DMS 273 (cell line): ENCODE results near the gene ZBTB9.

ENCODE experiments used
- DNase-seq: peaks from one replicate; lab custom pipeline; 2025; ENCODE audit not compliant: unreplicated experiment; lab: John Stamatoyannopoulos, UW

The ZBTB9 gene, protein sequence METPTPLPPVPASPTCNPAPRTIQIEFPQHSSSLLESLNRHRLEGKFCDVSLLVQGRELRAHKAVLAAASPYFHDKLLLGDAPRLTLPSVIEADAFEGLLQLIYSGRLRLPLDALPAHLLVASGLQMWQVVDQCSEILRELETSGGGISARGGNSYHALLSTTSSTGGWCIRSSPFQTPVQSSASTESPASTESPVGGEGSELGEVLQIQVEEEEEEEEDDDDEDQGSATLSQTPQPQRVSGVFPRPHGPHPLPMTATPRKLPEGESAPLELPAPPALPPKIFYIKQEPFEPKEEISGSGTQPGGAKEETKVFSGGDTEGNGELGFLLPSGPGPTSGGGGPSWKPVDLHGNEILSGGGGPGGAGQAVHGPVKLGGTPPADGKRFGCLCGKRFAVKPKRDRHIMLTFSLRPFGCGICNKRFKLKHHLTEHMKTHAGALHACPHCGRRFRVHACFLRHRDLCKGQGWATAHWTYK

GRCh38 chr6:33454009-33454946 lies at the start of gene ZBTB9:
Gene ZBTB9, plus strand, starts transcription at chr6:33454576. Its CDS starts 525 bp downstream, at chr6:33455101.
- peak; percentile 99 for DNase-seq

DNA sequence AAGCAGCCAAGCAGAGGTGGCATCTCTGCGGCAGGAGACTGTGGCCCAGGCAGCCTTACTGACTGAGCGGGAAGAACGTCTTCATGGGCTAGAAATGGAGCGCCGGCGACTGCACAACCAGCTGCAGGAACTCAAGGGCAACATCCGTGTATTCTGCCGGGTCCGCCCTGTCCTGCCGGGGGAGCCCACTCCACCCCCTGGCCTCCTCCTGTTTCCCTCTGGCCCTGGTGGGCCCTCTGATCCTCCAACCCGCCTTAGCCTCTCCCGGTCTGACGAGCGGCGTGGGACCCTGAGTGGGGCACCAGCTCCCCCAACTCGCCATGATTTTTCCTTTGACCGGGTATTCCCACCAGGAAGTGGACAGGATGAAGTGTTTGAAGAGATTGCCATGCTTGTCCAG lies 49.5 kb upstream of the ZBTB9 start:
- DNase-seq: no peak

DNA sequence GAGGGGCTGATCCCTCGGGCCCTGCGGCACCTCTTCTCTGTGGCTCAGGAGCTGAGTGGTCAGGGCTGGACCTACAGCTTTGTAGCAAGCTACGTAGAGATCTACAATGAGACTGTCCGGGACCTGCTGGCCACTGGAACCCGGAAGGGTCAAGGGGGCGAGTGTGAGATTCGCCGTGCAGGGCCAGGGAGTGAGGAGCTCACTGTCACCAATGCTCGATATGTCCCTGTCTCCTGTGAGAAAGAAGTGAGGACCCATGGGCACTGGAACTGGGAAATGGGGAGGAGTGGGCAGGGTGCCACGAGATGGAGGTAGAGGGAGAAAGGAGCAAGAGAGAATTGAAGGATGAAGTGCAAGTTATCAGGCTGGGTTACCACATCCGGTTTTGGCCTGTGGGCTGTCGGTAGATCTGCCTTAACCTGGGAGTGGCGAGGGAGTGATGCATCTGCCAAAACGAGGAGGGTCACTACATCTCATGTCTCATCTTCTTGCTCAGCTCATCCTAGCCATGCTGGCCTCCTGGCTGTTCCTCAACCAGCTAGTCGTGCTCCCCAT lies 48.9 kb upstream of the ZBTB9 start:
- DNase-seq: no peak

- DNase-seq: no peak
These were observed 48.2 kb upstream of the ZBTB9 start for GRCh38 chr6:33406126-33406525.

DNA sequence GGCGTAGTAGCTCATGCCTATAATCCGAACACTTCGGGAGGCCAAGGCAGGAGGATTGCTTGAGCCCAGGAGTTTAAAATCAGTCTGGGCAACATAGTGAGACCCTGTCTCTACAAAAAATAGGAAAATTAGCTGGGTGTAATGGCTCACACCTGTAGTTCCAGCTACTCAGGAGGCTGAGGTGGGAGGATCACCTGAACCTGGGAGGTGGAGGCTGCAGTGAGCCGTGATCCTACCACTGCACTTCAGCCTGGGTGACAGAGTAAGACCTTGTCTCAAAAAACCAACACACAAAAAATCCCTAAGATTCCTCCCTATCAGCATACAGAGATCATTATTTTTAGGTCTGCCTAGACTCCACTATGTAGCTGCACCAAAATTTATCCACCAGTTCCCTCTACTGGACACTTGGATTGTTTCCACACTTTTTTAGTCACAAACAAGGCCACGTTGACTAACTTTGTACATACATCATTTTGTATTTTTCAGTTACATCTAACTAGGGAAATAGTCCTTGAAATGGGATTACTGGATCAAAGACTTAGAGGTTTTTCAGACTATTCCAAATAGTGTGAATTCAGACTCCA lies 47.2 kb upstream of the ZBTB9 start:
- peak; percentile 53 for DNase-seq

DNA sequence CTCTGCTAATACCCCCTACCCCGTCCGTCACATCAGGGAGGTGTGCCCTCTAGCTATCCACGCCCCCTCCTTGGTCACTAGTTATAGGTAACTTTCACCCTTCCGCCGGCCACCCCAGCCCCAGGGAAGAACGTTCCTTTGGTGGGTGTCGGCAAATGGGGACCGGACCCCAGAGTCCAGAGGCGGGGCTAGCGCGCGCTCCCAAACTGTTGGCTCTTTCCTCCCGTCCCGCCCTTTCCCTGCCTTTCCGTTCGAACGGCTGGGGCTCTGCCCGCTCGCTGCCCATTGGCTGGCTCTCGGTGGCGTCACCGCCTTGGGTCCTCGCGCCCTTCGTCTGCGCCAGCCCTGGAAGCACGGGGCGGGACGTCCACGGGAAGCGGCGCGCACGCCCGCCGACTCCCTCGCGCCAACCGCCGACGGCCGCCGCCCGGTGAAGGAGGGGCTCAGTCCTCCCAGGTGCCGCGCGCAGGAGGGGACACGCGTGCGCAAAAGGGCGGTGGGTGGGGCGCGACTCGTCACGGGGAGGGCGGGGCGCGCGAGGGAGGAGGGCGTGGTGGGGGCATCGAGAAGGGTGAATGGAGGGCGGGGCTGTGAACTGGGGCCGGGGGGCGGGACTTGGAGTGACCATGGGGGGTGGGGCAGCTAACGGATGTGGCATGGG lies 44.2 kb upstream of the ZBTB9 start:
- peak; percentile 99 for DNase-seq

- DNase-seq: peak; percentile 90
These were observed 43.4 kb upstream of the ZBTB9 start, which contains the start of gene PHF1 for GRCh38 chr6:33410711-33411631. Gene PHF1, plus strand, starts transcription at chr6:33411014. Its CDS starts 1,250 bp downstream, at chr6:33412264.

GRCh38 chr6:33411632-33412005 lies 42.8 kb upstream of the ZBTB9 start:
- DNase-seq: peak; percentile 42

DNA sequence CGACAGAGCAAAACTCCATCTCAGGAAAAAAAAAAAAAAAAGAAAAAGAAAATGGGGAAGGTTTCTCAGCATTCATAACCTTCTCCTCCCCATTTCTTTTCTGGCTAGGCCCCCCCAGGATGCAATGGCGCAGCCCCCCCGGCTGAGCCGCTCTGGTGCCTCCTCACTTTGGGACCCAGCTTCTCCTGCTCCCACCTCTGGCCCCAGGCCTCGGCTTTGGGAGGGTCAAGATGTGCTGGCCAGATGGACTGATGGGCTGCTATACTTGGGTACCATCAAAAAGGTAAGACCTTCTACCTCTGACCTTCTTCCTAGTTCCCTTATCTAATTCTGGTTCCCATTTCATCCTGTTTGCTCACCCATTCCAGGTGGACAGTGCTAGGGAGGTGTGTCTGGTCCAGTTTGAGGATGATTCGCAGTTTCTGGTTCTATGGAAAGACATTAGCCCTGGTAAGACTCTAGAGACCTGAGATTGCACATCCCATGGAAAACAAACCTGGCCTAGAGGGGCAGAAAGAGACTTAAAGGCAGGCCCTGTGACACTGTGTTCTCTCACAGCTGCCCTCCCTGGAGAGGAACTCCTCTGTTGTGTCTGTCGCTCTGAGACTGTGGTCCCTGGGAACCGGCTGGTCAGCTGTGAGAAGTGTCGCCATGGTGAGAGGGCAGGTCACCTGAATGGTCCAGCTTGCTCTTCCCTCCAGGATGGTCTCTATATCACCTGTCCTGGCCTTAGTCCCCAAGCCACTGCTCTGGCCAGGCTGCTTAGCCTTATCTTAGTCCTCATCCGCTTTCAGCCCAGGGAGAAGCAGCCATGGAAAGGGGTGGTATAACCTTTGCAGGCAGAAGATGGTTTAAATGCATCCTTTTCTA lies 42.0 kb upstream of the ZBTB9 start:
- DNase-seq: no peak

GRCh38 chr6:33413241-33414120 lies 40.9 kb upstream of the ZBTB9 start:
- no peak for DNase-seq

DNA sequence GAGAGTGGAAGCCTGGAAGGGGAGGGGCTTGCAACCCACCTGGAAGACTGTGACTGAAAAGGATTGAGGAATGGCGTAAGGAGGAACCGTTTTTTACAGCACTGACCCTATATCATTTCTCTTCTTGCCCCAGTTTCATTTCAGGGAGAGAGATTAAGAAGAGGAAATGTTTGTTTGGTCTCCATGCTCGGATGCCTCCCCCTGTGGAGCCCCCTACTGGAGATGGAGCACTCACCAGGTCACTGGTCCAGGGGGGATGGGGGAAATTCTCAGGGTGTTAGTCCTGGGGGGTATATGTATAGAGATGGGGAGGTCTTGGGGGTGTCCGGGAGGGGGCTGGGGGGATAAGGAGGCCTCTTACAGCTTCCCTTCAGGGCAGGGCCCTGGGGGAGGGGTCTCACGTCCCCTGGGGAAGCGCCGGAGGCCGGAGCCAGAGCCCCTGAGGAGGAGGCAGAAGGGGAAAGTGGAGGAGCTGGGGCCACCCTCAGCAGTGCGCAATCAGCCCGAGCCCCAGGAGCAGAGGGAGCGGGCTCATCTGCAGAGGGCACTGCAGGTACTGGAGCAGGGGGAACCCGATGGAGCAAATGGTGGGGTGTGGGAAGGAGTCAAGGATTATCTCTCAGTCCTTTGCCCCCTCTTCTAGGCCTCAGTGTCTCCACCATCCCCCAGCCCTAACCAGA lies 39.6 kb upstream of the ZBTB9 start:
- DNase-seq: peak; percentile 60

GRCh38 chr6:33415831-33416230 lies 38.5 kb upstream of the ZBTB9 start:
- no peak for DNase-seq

- no peak for DNase-seq
These were observed 37.8 kb upstream of the ZBTB9 start for GRCh38 chr6:33416386-33417127.

DNA sequence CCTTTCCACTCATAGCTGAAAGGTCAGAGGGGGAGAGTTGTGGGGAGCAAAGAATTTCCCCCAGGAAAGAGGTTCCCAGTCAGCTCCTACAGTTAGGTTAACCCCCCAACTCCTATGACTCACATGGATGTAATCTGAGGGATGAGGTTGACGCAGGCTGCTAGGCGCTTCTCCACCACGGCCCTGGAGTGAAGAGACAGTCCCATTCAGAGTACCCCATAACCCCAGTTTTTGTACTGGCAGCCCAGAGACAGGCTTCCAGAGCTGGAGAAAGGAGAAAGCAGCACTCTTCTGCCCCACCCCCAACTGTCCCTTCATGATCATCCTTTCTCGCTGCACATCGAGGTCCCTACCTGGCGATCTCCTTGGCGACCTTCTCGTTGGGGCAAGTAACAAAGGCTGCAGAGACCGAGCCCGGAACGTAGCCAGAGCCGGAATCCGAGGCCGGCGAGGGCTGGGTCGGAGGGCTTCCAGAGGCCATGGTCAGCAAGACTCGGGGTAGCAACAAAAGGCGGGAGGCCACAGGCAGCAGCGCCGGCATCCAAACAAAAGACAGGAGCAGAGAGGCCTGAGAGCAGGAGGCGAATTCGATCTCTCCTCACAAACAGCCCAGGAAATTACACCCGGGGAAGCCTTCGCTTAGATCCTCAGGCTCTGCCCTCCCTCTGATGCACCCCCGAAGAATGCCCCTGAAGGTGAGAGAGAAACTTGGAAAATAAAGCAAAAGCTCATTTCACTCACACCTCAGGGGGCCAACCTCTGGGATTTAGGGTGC lies 37.1 kb upstream of the ZBTB9 start:
- no peak for DNase-seq

DNA sequence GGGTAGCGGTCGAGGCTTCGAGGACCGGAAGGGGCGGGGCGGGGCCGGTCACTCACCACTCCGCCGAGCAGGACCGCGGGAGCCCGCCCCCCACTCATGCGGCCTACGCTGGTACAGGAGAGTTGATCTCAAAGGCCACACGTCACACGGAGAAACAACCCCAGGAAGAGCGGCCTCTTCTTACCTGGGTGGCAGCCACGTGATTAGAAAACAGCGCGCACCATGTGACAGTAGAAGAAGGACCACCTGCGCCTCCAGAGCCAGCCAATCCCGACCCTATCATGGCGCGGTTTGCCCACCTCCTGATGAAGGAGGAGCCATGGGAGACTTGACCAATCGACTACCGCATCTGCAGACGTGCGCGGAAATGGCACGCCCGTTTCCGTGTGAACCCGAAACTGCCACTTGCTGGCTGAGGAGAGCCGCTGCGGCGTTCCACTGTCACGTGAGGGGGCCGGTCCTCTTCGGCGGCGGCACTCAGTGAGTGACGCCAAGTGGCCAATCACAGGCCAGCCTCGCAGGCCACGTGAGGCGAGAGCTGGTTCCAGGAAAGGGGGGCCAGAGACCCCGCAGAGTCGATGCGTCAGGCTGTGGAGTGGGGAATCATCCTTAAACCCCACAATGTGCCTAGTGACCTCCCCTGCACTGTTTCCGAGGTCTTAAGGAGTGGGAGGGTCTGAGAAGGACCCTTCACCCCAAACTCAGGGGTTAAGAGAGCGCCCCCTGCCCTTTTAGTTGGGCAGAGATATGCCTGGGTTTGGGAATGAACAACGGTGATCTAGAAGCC lies 36.3 kb upstream of the ZBTB9 start, which contains the start of gene CUTA:
Gene CUTA (minus strand): TSS at position 205 of the 787 bp plus-strand sequence. CDS start 107 bp downstream, at position 98.
- DNase-seq: peak; percentile 100
